ENCODE results near the gene IGSF21. TPM values are rescaled to one million over a fixed set of nuclear protein-coding genes. Genes with fewer than 3 reads are reported as not detected.

Gene IGSF21
- total RNA-seq, 1 donor from 2014 or later = 2.6 TPM

- DNase-seq (ENCODE audit: low spot score) = no peak
Observed at GRCh38 chr1:18119289-18119688, 11.7 kb downstream of the IGSF21 start.

DNA sequence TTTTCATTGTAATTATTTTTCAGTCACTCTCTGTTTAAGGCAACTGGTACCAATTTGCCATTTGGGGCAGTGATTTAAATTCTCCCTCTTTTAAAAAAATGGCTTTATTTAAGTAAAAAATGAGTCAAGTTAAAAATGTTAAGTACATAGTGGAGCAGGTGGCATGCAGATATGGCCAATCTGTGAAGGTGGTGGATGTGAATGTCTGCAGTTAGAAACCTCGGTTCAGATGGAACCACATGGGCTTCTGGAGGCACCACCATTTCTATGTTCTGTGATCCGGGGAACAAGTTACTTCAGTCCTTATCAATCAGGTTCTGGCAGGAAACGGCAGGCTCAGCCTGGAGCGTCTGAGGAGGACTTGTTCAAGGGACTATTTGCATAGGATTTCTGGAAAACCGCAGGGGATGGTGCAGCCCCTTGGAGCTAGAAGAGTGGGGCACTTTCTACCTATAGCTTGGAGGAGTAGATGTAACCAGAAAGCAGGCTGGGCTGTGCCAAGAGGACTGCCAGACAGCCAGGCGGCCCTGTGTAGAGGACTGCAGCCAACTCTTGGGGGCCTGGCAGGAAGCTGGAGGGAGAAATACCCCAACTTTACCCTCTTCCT lies 12.3 kb downstream of the IGSF21 start:
- DNase-seq (ENCODE audit: low spot score) = no peak

DNA sequence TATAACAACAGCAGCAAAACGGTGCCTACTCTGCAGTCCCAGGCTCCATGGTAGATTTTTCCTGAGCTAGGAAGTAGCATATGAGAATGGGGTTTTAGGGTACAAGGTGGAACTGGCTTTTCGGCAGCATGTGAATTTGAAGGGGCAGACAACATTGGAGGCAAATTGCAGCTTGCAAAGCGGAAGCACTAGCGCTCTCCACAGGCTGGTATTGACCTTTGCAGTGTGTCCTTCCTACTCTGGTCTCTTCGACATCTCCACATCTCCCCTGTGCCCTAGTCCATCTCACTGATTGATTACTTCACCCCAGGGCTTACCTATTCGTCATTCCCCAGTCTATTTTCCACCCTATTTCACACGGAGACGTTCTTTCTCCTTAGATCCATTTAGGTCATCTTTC lies 13.0 kb downstream of the IGSF21 start:
- no peak for DNase-seq (ENCODE audit: low spot score)

GRCh38 chr1:18121072-18121820 lies 13.6 kb downstream of the IGSF21 start:
- no peak for DNase-seq (ENCODE audit: low spot score)

GRCh38 chr1:18123467-18123992 lies 15.9 kb downstream of the IGSF21 start:
- no peak for DNase-seq (ENCODE audit: low spot score)

DNA sequence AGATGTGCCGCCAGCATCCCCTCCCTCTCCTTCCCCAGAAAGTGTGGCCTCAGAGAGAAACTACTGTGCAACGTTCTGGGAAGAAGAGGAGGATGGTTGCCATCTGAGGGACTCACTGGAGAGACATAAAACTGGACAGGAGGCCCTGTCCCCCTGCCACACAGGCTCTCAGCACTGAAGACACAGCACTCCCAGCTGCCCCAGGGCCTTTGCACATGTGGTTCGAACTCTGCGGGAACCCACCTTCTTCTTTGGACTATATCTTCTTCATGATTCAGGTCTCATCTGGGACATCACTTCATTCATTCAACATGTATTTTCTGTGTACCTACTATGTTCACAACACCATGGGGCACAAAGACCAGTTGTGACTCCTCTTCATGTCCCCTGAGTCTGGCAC lies 17.4 kb downstream of the IGSF21 start:
- no peak for DNase-seq (ENCODE audit: low spot score)

DNA sequence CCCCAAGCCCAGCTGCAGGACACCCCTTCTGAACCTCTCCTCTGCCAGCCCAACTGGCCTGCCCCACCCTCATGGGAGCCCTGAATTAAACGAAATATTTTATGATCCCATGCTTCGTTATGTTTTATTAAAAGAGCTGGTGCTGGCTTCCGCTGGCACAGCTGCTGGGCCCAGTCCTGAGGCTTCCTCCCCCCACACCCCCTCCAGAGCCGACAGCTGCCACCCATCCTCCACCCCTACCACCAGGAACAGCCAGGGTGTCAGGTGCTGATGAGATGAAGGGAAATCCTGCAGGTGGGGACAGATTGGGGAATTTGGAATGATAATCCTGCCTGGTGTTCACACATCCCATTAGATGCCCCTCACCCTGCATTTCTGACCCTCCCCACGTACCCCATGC lies 19.0 kb downstream of the IGSF21 start:
- DNase-seq (ENCODE audit: low spot score) = no peak

DNA sequence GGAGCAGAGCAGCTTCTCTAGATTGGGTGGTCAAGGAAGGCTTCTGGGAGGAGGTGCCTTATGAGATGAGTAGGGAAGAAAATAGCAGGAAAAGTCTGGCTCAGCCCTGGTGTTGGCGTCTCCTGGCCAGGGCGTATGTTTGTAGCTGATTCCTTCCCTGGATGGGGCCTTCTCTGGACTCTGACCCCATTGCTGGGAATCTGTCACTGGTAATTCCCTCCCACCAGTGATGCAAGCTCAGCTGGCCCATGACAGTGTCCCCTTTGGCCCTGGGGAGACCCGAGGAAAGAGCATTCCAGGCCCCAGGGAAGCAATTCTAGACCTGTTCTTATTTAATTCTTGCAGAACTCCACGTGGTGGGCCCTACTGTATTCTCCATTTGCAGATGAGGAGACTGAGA lies 20.7 kb downstream of the IGSF21 start:
- DNase-seq (ENCODE audit: low spot score) = no peak

DNA sequence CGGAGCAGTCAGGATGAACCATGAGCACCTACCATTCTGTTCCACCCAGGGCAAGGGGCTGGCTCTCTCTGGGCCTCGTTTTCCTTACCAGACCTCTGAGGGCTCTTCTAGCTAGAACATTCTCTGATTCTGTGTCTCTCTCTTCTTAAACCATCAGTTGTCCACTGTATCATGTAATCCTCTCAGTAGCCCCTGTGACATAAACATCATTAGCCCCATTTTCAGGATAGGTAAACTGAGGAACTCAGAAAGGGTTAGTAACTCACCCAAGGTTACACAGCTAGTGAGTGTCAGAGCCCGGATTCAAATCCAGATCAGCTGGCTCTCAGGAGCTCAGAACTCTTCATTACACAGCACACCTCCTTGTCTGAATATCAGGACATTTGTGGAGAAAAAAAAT lies 22.8 kb downstream of the IGSF21 start:
- no peak for DNase-seq (ENCODE audit: low spot score)

DNA sequence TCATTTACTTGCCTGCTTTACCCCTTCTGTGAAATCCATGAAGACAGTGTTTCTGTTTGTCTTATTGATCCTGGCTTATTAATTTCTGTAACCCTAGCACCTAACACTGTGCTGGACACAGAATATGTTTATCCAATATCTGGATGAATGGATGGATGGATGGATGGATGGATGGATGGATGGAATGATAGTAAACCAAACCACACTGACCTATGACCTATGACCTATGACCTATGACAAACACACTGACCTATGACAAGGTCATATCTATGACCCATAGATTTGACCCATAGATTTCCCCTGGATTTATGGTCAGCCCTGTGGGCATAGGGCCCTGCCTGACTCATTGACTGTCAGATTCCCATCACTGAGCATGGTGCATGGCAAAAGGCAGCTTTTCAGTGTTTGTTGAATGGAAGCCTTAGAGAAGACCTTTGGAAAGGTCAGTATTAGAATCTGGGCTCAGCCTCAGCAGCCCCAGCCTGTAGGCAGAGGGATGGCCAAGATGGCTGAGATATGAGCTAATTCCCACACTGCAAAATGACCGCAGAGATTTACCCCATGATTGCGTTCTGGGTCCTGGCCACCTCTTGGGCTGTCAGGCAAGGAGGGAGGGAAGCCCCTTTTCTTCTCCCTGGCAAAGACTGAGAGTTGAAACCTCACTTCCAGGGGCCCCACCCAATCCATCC lies 24.6 kb downstream of the IGSF21 start:
- no peak for DNase-seq (ENCODE audit: low spot score)

- DNase-seq (ENCODE audit: low spot score) = no peak
Observed at GRCh38 chr1:18132711-18133541, 25.3 kb downstream of the IGSF21 start.

- DNase-seq (ENCODE audit: low spot score) = no peak
Observed at GRCh38 chr1:18134324-18135046, 26.9 kb downstream of the IGSF21 start.

DNA sequence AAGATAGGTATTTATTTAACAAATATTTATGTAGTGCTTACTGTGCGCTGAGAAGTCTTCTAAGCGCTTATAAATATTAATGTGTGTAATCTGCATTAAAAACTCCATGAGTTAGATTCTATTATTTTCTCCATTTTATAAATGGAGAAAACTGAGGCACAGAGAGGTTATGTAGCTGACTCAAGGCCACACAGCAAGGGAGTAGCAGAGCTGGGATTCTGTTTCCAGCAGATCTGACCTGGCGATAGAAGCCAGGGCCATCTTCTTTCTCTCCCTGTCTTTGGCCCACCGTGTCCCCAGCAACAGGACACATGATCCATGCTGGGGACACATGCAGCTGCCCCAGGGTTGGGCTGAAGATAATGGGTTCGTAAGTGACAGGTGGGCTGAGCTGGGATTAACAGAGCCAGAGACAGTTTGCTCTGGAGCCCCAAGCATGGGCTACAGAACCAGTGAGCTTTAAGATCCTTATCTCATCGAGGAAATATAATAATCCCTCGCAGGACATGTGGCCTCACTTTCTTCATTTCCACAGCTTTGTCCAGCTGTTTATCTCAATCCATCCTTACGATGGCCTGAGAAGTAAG lies 30.3 kb downstream of the IGSF21 start:
- no peak for DNase-seq (ENCODE audit: low spot score)

- DNase-seq (ENCODE audit: low spot score) = no peak
Observed at GRCh38 chr1:18139198-18139981, 31.8 kb downstream of the IGSF21 start.

GRCh38 chr1:18140411-18140810 lies 32.8 kb downstream of the IGSF21 start:
- DNase-seq (ENCODE audit: low spot score) = no peak

DNA sequence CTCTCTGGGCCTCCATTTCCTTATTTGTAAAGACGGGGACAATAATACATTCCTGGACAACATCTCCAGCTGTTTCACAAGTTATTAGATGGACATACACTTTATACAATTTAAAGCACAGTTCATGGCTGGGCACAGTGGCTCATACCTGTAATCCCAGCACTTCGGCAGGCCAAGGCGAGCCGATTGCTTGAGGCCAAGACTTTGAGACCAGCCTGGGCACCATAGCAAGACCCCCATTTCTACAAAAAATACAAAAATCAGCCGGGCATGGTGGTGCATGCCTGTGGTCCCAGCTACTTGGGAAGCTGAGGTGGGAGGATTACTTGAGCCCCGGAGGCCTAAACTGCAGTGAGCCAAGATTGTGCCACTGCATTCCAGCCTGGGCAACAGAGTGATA lies 34.1 kb downstream of the IGSF21 start:
- no peak for DNase-seq (ENCODE audit: low spot score)

DNA sequence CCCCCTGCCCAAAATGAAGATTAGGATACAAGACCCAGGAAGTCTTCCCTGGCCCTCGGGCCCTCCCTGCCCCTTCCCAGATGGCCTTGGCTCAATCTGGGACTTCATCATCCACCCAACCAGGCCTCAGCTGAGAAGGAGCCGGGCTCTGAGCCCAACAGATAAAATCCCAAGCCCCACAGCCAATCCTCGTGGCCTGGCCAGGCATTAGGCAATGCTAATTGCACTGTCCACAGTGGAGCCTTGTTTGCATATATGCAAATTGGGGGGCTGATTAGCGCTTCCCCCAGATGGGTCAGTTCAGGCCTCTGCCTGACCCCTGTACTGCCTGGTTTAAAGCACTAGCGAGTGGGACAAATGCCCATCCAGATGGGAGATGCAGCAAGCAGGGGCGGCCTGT lies 34.9 kb downstream of the IGSF21 start:
- no peak for DNase-seq (ENCODE audit: low spot score)

DNA sequence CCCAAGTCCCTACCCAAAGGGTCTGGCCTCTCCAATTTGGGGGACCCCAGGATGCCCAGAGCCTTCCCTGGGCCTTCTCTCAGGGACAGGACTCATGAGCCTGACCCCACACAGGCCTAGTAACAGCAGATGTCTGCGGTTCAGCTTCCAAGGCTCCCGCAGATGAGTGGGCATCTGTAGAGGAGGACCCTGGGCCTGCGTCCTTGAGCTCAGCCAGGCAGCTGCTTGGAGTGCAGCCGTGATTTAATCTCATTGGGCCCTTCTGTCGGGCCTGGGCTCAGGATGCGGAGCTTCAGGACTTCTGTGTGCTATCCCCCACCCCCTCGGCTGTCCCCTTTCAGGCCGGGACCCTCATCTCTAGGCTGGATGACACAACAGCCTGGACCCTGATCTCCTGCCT lies 35.4 kb downstream of the IGSF21 start:
- DNase-seq (ENCODE audit: low spot score) = no peak

- no peak for DNase-seq (ENCODE audit: low spot score)
Observed at GRCh38 chr1:18144062-18144461, 36.5 kb downstream of the IGSF21 start.

All from mesenteric fat pad (tissue), 1 donor.